Stomach (tissue), 9 donors: ENCODE measurements around the gene MMP20. TPM values are rescaled to one million over a fixed set of nuclear protein-coding genes. Genes with fewer than 3 reads are reported as not detected.

Experiments used
- DNase-seq, 2 donors: peaks; one replicate each; pipeline versions ENCODE4 v3.0.0 to v3.0.0-alpha.2; 2013 to 2019
- H3K27ac ChIP-seq, 5 donors: fragments of 200-600 bp in 4 of 5; sonication (generic) in 4 of 5; one replicate each; pipeline ENCODE4 v1.5.1; 2013 to 2019; ENCODE audit warnings: mild to moderate bottlenecking in 1 of 5, moderate library complexity in 1 of 5
- H3K27me3 ChIP-seq, 3 donors: fragments of 200-600 bp; sonication (generic); one replicate each; pipeline ENCODE4 v1.5.1; 2017 to 2019; ENCODE audit warnings: mixed run types in 1 of 3
- H3K36me3 ChIP-seq, 4 donors: fragments of 200-600 bp; sonication (generic); 1 replicate in 3 of 4; 2 replicates in 1 of 4; pipeline ENCODE4 v1.5.1; 2016 to 2019
- H3K4me1 ChIP-seq, 4 donors: fragments of 200-600 bp; sonication (generic); one replicate each; pipeline ENCODE4 v1.5.1; 2016 to 2019
- H3K4me3 ChIP-seq, 4 donors: fragments of 200-600 bp; sonication (generic) in 3 of 4; one replicate each; pipeline ENCODE4 v1.5.1; 2016 to 2019; ENCODE audit warnings: mild to moderate bottlenecking in 1 of 4
- H3K9me3 ChIP-seq, 4 donors: fragments of 200-600 bp; sonication (generic); one replicate each; pipeline ENCODE4 v1.5.1; 2016 to 2019
- CTCF ChIP-seq, 7 experiments: fragments of 450-650 bp in 4 of 7; fragments of 200-600 bp in 3 of 7; sonication (generic) in 3 of 7; IDR thresholded peaks; one replicate each; pipeline ENCODE4 v1.5.1; 2016 to 2019; ENCODE audit warnings: antibody characterized with exemption in 7 of 7, control low read depth in 2 of 7, mild to moderate bottlenecking in 1 of 7
- EP300 ChIP-seq: sonication (generic); formaldehyde crosslinking; IDR thresholded peaks from one replicate; pipeline ENCODE4 v1.6.1; 2017; ENCODE audit warnings: antibody characterized with exemption
- POLR2A ChIP-seq, 4 donors: fragments of 450-650 bp; IDR thresholded peaks; one replicate each; pipeline ENCODE4 v1.6.1; 2016; ENCODE audit warnings: antibody characterized with exemption in 4 of 4, control low read depth in 2 of 4, mild to moderate bottlenecking in 1 of 4, moderate library complexity in 1 of 4
- POLR2AphosphoS5 ChIP-seq, 3 donors: sonication (generic); formaldehyde crosslinking; IDR thresholded peaks; one replicate each; pipeline ENCODE4 v1.6.1; 2016; ENCODE audit warnings: antibody characterized with exemption in 3 of 3
- WGBS, 5 donors: extraction: QIAGEN DNeasy Blood & Tissue Kit in 3 of 5; methylation state at CpG; one replicate each; pipeline versions ENCODE4 v1.1.5 to v1.1.7; 2013 to 2018; 5-methylcytosine and 5-hydroxymethylcytosine counted together
- intact Hi-C: fragments of 100-400 bp; cut with DNase I; formaldehyde crosslinking; loops from one replicate; pipeline ENCODE4 v1.15.1; 2023; ENCODE audit warnings: low total_unique reads
- polyA plus RNA-seq, 3 donors: library from polyadenylated mRNA; stranded (reverse); fragments of 200-250 nt; gene quantifications; one replicate each; pipeline ENCODE4 v1.2.3, GENCODE V29; 2013
- total RNA-seq, 5 donors: library from RNA; depleted of rRNA; stranded (reverse); fragments of >200 nt; gene quantifications; one replicate each; pipeline versions ENCODE4 v1.1.0 to v1.2.3, GENCODE V29; 2014 to 2016
- donor health status: healthy with polysubstance abuse.
- donor health status: Bipolar disorder and iron deficiency.
- donor health status: healthy.

The MMP20 gene
- total and polyA plus RNA-seq, 8 donors: not detected

DNA sequence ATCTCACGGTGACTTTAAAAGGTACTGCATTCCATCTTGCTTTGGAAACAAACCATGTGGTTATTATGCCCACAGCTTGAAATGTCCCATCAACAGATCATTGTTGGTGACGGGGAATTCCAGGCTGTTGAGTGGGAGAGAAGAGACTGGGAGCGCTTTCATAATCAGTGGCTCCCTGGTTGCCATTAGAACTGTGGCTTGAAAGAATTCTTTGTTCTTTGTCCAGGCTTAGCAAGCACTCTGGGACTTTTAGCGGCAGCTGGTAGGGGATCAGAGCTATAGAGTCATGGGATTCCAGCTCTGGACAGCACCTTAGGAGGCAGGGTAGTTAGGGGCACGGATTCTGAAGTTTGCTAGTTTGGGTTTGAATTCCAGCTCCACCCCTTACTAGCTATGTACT is 22.0 kb downstream of the MMP20 start:
- H3K27me3 ChIP-seq: no peaks in the 10 kb centered on the region
- no peaks in the 10 kb centered on the region for H3K9me3 ChIP-seq
- H3K36me3 ChIP-seq: no peaks in the 10 kb centered on the region
- peaks cover 0 to 7% (median 0%) of the 10 kb centered on the region in 4 donors for H3K4me1 ChIP-seq
- intact Hi-C loops: no loop called here
- WGBS, 5 donors: 35 to 64% (median 43%) methylated on average over 5 of the region's 5 CpGs
- no peak for TF ChIP-seq EP300
- TF ChIP-seq POLR2A (IDR thresholded peaks at IDR 0.05): no peak
- TF ChIP-seq CTCF (IDR thresholded peaks at IDR 0.05): no peak
- TF ChIP-seq POLR2AphosphoS5 (IDR thresholded peaks at IDR 0.05): no peak
- H3K4me3 ChIP-seq: no peak overlapping the region
- no peak overlapping the region for H3K27ac ChIP-seq
- peak in 1 of 2 donors; percentile 56 for DNase-seq

DNA sequence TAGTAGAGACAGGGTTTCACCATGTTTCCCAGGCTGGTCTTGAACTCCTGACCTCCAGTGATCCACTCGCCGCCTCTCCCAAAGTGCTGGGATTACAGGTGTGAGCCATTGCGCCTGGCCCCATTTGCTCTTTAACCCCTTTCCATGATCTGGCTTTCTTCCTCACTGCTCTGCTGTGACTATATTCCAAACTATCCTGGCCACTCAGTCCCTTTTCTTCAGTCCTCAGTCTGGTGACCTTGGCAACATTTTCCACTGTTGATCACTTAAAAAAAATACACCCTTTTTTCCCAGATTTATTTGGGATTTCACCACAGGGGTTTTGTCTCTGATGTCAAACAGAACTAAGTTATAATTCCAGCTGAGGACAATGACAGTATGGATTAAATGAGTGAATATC is 24.5 kb downstream of the MMP20 start:
- peaks cover 0 to 7% (median 0%) of the 10 kb centered on the region in 4 donors for H3K4me1 ChIP-seq
- no peaks in the 10 kb centered on the region for H3K36me3 ChIP-seq
- H3K4me3 ChIP-seq: no peak overlapping the region
- no peaks in the 10 kb centered on the region for H3K27me3 ChIP-seq
- no peak for DNase-seq
- no peak overlapping the region for H3K27ac ChIP-seq
- 93 to 100% (median 94%) methylated on average over 3 of the region's 3 CpGs for WGBS, 5 donors
- no peaks in the 10 kb centered on the region for H3K9me3 ChIP-seq
- no peak for TF ChIP-seq CTCF (IDR thresholded peaks at IDR 0.05)
- TF ChIP-seq POLR2A (IDR thresholded peaks at IDR 0.05): no peak
- intact Hi-C loops: no loop called here

DNA sequence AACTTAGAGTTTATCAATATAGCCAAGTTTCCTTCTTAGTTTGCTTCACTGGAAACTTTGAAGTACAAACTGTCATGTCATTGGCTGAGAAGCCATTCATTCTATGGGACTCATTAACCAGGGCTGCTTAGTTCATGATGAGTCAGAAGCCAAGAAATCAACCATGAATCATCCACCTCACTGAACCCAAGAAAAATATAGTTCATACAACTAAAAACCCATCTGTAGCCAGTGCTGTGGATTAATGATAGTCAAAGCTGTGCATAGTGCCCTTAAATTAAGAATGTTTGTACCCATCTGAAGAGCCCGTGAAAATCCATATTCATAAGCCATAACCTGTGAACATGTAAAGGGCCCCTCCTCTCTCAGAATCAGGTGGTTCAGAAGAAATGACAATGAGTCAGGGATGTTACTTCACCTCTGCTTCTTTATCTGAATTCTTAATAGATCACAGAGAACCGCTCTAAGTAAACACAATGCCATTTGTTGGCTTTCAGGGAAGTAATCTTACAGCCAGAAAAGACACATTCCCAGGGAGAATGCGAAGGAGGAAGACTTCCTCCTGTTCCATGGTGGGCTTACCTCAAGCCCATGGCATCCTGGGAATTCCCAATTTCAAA is 25.4 kb downstream of the MMP20 start:
- no peaks in the 10 kb centered on the region for H3K9me3 ChIP-seq
- H3K36me3 ChIP-seq: no peaks in the 10 kb centered on the region
- peak in 1 of 2 donors; percentile 67 for DNase-seq
- H3K4me3 ChIP-seq: no peak overlapping the region
- peak overlapping the region in 2 of 5 donors; percentile 46 to 52 for H3K27ac ChIP-seq
- 59 to 72% (median 62%) methylated on average over 3 of the region's 3 CpGs for WGBS, 5 donors
- peaks cover 0 to 7% (median 0%) of the 10 kb centered on the region in 4 donors for H3K4me1 ChIP-seq
- H3K27me3 ChIP-seq: no peaks in the 10 kb centered on the region
- intact Hi-C loops: no loop called here
- TF ChIP-seq POLR2AphosphoS5 (IDR thresholded peaks at IDR 0.05) (peak in 1 of 3 donors; percentile 33), EP300 (no peak)

DNA sequence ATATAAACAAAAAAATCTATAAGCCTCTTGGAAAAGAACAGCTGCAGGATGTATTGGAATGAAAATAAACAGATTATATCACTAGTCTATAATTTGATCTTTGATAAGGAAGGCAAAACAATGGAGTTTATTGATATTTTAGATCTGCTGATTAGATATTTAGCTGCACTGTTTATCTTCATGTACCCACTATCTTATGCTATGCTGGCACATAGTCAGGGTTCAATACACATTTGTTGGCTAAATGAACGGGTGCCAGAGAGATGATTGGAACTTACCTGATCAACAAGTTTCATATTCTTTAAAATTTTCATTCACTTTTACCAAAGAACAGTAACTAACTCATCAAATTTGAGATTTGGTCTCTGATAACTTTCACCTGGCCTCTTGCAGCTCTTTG is 26.9 kb downstream of the MMP20 start:
- Histone ChIP-seq H3K4me1 (peaks cover 0 to 7% (median 0%) of the 10 kb centered on the region in 4 donors), H3K27me3 (no peaks in the 10 kb centered on the region), H3K36me3 (no peaks in the 10 kb centered on the region), H3K4me3 (no peak overlapping the region), H3K27ac (no peak overlapping the region), H3K9me3 (no peaks in the 10 kb centered on the region)
- no peak for TF ChIP-seq POLR2AphosphoS5 (IDR thresholded peaks at IDR 0.05)
- no peak for TF ChIP-seq CTCF (IDR thresholded peaks at IDR 0.05)
- no peak for TF ChIP-seq EP300
- TF ChIP-seq POLR2A (IDR thresholded peaks at IDR 0.05): no peak
- intact Hi-C loops: no loop called here
- DNase-seq: no peak
- WGBS, 5 donors: 22 to 61% (median 46%) methylated on average over 1 of the region's 1 CpG

GRCh38 chr11:102596578-102596977 is 28.6 kb downstream of the MMP20 start:
- Histone ChIP-seq H3K36me3 (no peaks in the 10 kb centered on the region), H3K27ac (no peak overlapping the region), H3K4me3 (no peak overlapping the region), H3K4me1 (peaks cover 0 to 7% (median 0%) of the 10 kb centered on the region in 4 donors), H3K9me3 (no peaks in the 10 kb centered on the region), H3K27me3 (no peaks in the 10 kb centered on the region)
- DNase-seq: no peak
- whole genome bisulfite sequencing, 5 donors: 77 to 83% (median 79%) methylated on average over 6 of the region's 6 CpGs
- TF ChIP-seq CTCF (IDR thresholded peaks at IDR 0.05) (no peak), POLR2AphosphoS5 (IDR thresholded peaks at IDR 0.05) (no peak), POLR2A (IDR thresholded peaks at IDR 0.05) (no peak), EP300 (no peak)
- intact Hi-C loops: no loop called here
